Endothelial cell of hepatic sinusoid (primary cell): Measurements from ENCODE around the gene LRRC74A.

Source experiments
- in situ Hi-C: cut with HindIII; loops from 2 replicates; pipeline ENCODE4 v1.10.0; 2017; ENCODE audit warnings: low sequenced_read_pairs

Gene LRRC74A

DNA sequence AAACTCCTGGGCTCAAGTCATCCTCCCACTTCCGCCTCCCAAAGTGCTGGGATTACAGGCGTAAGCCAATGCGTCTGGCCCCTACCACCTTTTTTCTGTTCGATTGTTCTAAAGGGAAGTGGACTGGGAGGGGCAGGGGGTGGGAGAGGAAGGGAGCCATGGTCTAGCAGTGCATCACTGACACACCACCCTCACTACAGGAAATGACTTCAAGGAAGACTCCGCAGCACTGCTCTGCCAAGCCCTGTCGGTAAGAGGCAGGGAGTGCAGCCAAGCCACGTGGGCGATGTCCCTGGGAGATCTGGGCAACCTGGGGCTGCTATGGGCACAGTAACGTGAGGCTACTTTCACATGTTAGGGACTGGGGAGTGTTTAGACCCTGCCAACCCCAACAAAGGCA lies 18.0 kb downstream of the LRRC74A start:
- in situ Hi-C loops: no loop called here

DNA sequence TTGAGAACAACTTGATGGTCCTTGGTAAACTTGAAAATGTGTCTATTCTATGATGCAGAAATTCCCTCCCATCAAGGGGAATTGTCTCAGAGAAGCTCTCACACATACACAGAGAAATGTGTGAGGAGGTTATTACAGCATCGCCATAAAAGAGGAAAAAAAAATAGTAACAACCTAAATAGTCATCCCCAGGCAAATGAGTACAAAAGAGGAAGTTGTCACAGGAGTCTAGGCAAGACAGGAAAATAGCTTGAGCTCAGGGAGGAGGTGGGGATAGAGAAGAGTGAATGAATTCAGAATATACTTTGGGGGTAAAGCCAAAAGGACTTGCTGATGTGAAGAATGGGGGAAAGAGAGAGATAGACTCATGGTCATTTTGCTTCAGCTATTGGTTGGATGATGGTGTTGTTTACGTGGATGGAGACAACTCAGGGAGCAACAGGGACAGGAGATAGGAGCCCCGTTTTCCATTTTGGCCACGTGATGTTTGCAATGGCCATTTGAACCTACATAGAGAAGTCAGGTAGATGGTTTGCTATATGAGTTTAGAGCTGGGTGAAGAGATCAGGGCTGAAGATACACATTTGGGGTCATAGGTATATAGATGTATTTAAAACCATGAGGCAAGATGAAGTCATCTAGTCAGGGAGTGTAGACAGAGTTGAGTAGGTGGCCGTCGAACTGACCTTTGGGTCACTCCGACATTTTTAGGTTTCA lies 20.3 kb downstream of the LRRC74A start:
- in situ Hi-C loops: no loop called here

- in situ Hi-C loops: no loop called here
Observed at GRCh38 chr14:76848879-76849278, 22.7 kb downstream of the LRRC74A start.

- in situ Hi-C loops: no loop called here
Observed at GRCh38 chr14:76855066-76855465, 28.9 kb downstream of the LRRC74A start.

- in situ Hi-C loops: no loop called here
Observed at GRCh38 chr14:76856769-76857168, 30.6 kb downstream of the LRRC74A start.

DNA sequence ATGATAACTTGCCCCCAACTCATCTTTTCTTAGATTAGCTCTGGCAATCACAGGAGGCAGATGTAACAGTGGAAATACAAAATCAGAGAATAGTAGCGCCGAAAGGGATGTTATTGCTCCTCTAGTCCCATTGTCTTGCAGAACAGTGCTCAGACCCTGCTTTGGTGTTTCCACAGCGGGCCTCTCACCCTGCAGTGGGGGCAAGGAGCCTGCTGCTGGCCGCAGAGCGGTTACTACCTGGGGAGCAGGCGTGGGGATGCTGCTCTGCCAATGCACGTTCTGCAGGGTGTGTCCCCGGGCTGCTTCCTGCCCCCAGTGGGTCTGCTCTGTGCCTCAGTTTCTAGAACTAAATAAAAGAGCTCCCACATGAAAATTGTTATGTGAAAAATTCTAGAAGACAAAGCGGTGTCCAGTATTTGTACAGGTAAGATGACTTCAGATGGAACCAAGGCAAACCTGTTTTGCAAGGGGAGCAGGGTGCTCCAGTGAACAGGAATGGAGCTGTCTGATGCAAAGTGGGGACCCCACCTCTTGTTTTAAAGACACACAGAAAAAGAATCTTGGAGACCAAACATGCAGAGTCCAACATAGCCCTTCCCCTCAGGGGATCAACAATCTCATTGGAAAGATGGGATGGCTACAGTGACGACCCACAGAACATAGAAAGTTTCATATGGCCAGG lies 35.5 kb downstream of the LRRC74A start:
- in situ Hi-C loops: no loop called here

GRCh38 chr14:76862546-76863282 lies 36.5 kb downstream of the LRRC74A start:
- in situ Hi-C loops: no loop called here

- in situ Hi-C loops: no loop called here
Observed at GRCh38 chr14:76863724-76864407, 37.7 kb downstream of the LRRC74A start.

DNA sequence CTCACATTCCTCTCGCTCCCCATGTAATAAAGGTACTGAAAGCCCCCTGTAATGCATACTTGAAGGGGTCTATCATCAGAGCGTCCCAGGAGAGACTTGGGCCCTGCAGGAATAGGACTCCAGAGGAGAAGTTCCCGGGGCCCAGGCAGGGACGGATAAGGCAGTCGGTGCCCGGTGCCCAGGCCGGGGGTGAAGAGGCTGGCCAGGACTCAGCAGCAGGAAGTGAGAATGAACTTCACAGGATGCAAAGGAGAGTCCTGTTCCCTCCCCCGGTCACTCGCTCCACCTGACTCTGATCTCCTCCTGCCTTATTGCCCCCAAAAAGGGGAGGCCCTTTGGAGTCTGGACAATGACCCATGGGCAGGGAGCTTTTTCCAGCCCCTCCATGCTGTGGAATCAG lies 40.2 kb downstream of the LRRC74A start:
- in situ Hi-C loops: no loop called here

DNA sequence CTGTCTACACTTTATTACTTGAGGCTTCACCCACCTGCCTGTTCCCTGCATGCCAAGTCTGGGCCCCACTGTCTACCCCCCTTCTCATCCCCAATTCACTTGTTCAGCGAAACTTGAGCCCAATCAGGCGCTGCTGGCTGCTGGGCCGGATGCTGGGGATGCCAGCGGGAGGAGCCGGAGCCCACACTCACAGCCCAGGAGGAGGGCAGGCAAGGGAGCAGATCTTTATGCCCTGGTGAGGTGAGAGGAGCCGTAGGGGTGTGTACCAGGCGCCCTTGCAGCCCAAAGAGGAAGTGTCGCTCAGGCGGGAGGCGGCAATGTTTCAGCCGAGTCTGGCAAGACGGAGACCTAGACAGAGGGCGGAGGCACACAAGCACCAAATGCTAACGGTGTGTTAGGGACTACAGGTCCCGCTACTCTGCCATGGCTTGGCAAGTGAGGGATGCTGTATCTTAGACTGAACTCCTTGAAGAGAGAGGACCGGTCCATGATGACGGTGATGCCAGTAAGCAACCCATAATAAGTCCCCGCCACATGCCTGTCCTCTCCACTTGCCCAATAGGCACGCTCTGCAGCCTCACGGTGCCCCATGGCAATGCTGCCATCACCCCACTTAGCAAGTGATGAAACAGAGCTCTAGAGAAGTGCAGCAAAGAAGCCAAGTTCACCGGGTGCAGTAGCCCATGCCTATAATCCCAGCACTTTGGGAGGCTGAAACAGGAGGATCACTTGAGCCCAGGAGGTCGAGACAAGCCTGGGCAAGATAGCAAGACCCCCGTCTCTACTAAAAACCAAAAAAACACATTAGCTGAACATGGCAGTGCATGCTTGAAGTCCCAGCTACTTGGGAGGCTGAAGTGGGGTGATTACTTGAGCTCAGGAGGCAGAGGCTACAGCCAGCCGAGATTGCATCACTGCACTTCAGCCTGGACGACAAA lies 41.6 kb downstream of the LRRC74A start:
- in situ Hi-C loops: no loop called here

- in situ Hi-C loops: no loop called here
Observed at GRCh38 chr14:76868454-76869170, 42.4 kb downstream of the LRRC74A start.

DNA sequence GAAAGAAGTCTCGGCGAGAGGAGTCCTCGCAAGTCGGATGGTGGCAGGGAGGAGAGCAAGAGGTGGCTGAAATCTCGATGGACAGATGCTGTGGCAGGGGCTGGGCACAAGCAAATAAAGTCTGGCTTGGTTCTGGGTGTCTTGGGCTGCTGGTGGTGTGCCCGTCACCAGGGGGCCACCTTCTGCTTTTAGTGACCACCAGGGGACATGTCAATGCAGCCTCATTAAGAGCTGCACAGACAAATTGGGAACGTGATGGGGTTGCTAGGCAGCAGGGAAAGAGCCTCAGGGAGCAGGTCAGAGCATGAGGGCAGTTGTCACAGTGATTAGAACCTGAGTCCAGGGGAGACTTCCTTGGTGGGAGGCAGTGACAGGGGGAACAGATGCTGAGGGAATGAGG lies 44.0 kb downstream of the LRRC74A start:
- in situ Hi-C loops: no loop called here

GRCh38 chr14:76872796-76873432 lies 46.7 kb downstream of the LRRC74A start:
- in situ Hi-C loops: no loop called here

DNA sequence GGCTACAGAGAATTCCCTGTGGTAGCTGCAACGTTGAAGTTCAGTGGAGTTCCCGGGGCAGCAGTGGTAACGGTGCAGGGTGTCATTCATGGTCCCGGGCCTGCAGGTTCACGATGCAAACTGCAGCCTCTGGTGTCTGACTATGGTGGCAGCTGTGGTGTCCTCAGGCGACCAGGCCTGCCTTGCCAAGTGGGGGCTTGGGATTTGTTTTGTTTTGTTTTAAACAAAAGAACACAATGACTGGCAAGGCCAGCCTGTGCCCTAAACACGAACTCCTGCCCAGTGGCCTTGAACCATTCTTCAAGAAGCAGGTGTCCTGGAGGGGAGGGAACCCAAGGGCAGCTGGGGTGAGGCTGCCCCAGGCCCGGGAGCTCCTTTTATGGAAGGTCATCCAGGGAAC lies 48.5 kb downstream of the LRRC74A start:
- in situ Hi-C loops: no loop called here

DNA sequence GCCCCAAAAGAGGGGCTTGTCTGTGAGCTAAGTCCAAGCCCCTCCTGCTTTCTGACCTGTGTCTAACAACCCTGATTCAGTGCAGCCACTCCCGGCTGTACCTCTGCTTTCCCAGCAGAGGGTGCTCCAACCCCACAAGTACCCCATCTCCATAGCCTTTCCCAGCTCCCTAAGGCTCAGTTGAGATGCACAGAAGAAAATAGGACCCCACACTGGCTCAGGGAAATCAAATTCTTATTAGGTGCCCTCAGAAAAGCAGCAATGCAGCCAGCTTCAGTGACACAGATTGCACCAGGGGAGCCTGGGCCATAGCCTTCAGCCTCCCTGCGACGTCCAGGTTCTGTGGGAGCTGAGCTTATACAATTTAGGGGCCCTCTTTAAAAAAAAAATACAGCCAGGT lies 49.9 kb downstream of the LRRC74A start:
- in situ Hi-C loops: no loop called here

DNA sequence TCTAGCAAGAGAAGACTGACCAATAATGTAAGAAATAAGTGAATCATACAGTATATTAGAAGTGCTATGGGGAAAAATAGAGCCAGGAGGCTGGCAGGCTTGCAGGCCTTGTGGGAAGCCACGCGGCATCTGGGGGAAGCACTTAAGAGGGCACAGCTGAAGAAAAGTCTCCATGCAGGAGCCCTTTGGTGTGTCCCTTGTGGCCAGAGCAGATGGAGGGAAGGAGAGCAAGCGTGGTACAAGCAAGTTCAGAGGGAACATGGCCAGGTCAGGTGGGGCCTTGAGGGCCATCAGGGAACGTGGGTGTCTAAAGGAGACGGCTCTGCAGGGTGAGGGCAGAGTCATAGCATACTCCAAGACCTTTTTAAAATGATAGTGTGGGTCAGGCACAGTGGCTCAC lies 51.7 kb downstream of the LRRC74A start:
- in situ Hi-C loops: no loop called here

- in situ Hi-C loops: loop anchor here (5.0 kb wide), 1 partner anchor 197 kb away; no protein-coding TSS in a partner anchor
Observed at GRCh38 chr14:76880449-76880848, 54.2 kb downstream of the LRRC74A start.

- in situ Hi-C loops: loop anchor here (5.0 kb wide), 1 partner anchor 196 kb away; no protein-coding TSS in a partner anchor
Observed at GRCh38 chr14:76881348-76881747, 55.1 kb downstream of the LRRC74A start.

- in situ Hi-C loops: loop anchor here (5.0 kb wide), 1 partner anchor 195 kb away; no protein-coding TSS in a partner anchor
Observed at GRCh38 chr14:76882651-76883050, 56.4 kb downstream of the LRRC74A start.
